ENCODE data around the gene GATM. TPM values are rescaled to one million over a fixed set of nuclear protein-coding genes. Genes with fewer than 3 reads are reported as not detected.
A peak's percentile ranks its signal among the peaks of the same experiment; 100 is the strongest.

Gene GATM
- total RNA-seq, 4 donors from 2014 or later = 334 to 564 (median 451) TPM

DNA sequence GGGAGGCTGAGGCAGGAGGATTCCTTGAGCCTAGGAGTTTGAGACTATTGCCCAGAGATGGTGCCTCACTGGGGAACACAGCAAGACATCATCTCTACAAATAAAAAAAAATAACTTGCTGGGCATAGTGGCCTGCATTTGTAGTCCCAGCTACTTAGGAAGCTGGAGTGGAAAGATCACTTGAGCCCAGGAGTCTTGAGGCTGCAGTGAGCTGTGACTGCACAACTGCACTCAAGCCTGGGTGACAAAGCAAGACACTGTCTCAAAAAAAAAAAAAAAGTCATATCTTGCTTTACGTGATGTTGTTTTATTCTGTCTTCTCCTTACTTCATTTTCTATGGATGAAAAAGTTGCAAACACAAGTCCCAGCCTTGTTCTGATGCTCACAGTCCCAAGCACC is 14.1 kb downstream of the GATM start:
- 49 to 83% methylated on average over 1 of the region's 1 CpG for WGBS, 2 donors
- Histone ChIP-seq H3K27me3 (no peaks in the 10 kb centered on the region), H3K27ac (peak overlapping the region in 1 of 4 donors; percentile 20), H3K36me3 (peaks cover 0 to 79% (median 0%) of the 10 kb centered on the region in 3 donors), H3K4me1 (peaks cover 0 to 35% (median 3%) of the 10 kb centered on the region in 4 donors), H3K4me3 (no peak overlapping the region), H3K9me3 (no peaks in the 10 kb centered on the region)
- no peak for TF ChIP-seq CTCF (IDR thresholded peaks at IDR 0.05)
- TF ChIP-seq EP300 (IDR thresholded peaks at IDR 0.05) = no peak
- no peak for TF ChIP-seq POLR2A (IDR thresholded peaks at IDR 0.05)
- DNase-seq (ENCODE audit: low spot score in 2 of 2) = no peak

- Histone ChIP-seq H3K4me3 (no peak overlapping the region), H3K9me3 (no peaks in the 10 kb centered on the region), H3K4me1 (peaks cover 0 to 34% (median under 1%) of the 10 kb centered on the region in 4 donors), H3K27ac (peak overlapping the region in 1 of 4 donors; percentile 20), H3K36me3 (peaks cover 0 to 79% (median 0%) of the 10 kb centered on the region in 3 donors), H3K27me3 (no peaks in the 10 kb centered on the region)
- WGBS, 2 donors = 35 to 38% methylated on average over 3 of the region's 3 CpGs
- no peak for DNase-seq (ENCODE audit: low spot score in 2 of 2)
- TF ChIP-seq EP300 (IDR thresholded peaks at IDR 0.05) (no peak), CTCF (IDR thresholded peaks at IDR 0.05) (no peak), POLR2A (IDR thresholded peaks at IDR 0.05) (no peak)
These were observed 14.5 kb downstream of the GATM start for GRCh38 chr15:45363801-45364200.

- peaks cover 0 to 79% (median 0%) of the 10 kb centered on the region in 3 donors for H3K36me3 ChIP-seq
- peaks cover 0 to 33% (median 0%) of the 10 kb centered on the region in 4 donors for H3K4me1 ChIP-seq
- DNase-seq (ENCODE audit: low spot score in 2 of 2) = no peak
- H3K9me3 ChIP-seq = no peaks in the 10 kb centered on the region
- no peaks in the 10 kb centered on the region for H3K27me3 ChIP-seq
- no peak overlapping the region for H3K4me3 ChIP-seq
- no peak overlapping the region for H3K27ac ChIP-seq
- WGBS, 2 donors = 74 to 80% methylated on average over 4 of the region's 4 CpGs
- TF ChIP-seq POLR2A (IDR thresholded peaks at IDR 0.05) (no peak), CTCF (IDR thresholded peaks at IDR 0.05) (no peak), EP300 (IDR thresholded peaks at IDR 0.05) (no peak)
These were observed 15.0 kb downstream of the GATM start for GRCh38 chr15:45363334-45363733.

GRCh38 chr15:45362419-45362818 is 15.9 kb downstream of the GATM start:
- Histone ChIP-seq H3K36me3 (peaks cover 0 to 79% (median 0%) of the 10 kb centered on the region in 3 donors), H3K27ac (no peak overlapping the region), H3K4me3 (no peak overlapping the region), H3K27me3 (no peaks in the 10 kb centered on the region), H3K9me3 (no peaks in the 10 kb centered on the region), H3K4me1 (peaks cover 0 to 28% (median 0%) of the 10 kb centered on the region in 4 donors)
- no peak for TF ChIP-seq POLR2A (IDR thresholded peaks at IDR 0.05)
- no peak for TF ChIP-seq CTCF (IDR thresholded peaks at IDR 0.05)
- TF ChIP-seq EP300 (IDR thresholded peaks at IDR 0.05) = no peak
- no peak for DNase-seq (ENCODE audit: low spot score in 2 of 2)

- DNase-seq (ENCODE audit: low spot score in 2 of 2) = no peak
- no peak overlapping the region for H3K4me3 ChIP-seq
- H3K9me3 ChIP-seq = no peaks in the 10 kb centered on the region
- H3K36me3 ChIP-seq = peaks cover 0 to 74% (median 0%) of the 10 kb centered on the region in 3 donors
- H3K27ac ChIP-seq = no peak overlapping the region
- H3K27me3 ChIP-seq = no peaks in the 10 kb centered on the region
- peaks cover 0 to 28% (median 0%) of the 10 kb centered on the region in 4 donors for H3K4me1 ChIP-seq
- TF ChIP-seq POLR2A (IDR thresholded peaks at IDR 0.05) (no peak), CTCF (IDR thresholded peaks at IDR 0.05) (no peak), EP300 (IDR thresholded peaks at IDR 0.05) (no peak)
- 90% methylated on average over 7 of the region's 7 CpGs for WGBS, 2 donors
These were observed 16.5 kb downstream of the GATM start for GRCh38 chr15:45361878-45362277.
